ENCODE measurements around the gene TAS1R1. TPM values are rescaled to one million over a fixed set of nuclear protein-coding genes. Genes with fewer than 3 reads are reported as not detected.

The TAS1R1 gene
- total and polyA plus RNA-seq, 9 of the 15 experiments (the other 6 are each of a cell fraction or from before 2014, with no cell fraction given): 0.06 TPM; not detected in 8

DNA sequence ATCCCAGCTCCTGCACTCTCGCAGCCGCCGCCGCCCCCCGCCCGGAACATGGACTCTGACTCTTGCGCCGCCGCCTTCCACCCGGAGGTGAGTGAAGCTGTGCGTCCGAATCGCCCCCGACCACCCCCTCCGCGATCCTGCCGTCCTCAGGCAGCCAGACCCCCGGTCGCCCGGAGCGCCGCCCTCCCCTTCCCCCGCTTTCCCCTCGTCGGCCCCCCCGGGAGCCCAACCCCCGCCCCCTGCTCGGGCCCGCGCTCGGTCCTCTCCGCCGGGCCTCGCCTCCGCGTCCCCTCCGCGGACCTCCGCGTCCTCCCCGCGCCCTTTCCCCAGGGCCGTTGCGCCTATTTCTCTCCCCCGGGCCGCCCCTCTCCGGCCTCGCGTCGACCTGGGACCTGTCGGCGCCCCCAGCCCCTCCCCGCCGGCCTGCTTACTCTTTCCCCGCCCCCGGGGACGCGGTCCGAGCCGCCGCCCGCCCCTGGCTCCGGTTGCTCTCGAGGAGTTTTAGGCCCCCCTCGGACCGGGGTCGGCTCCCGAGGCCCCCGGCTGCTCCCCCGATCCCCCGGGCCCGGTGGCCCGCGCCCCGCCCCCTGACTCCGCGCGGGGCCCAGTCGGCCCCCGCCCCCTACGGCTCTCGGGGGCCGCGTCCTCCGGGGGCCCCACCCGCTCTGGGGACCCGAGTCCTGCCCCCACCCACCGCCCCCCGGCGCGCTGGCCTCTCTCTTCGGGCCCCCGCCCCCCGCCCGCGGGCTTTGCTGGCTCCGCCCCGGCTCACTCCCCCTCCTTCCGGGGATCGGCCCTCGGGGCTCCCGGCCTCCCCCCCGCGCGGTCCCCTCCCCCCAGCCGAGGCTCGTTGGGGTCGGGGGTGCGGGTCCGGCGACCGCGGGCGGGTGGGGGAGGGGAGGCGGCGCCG is 59.2 kb downstream of the TAS1R1 start (continued):
- TF ChIP-seq, protein P1, sequence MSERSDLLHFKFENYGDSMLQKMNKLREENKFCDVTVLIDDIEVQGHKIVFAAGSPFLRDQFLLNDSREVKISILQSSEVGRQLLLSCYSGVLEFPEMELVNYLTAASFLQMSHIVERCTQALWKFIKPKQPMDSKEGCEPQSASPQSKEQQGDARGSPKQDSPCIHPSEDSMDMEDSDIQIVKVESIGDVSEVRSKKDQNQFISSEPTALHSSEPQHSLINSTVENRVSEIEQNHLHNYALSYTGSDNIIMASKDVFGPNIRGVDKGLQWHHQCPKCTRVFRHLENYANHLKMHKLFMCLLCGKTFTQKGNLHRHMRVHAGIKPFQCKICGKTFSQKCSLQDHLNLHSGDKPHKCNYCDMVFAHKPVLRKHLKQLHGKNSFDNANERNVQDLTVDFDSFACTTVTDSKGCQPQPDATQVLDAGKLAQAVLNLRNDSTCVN (CRISPR knock-in tag; IDR thresholded peaks at IDR 0.05): no peak
- peak; percentile 69 for TF ChIP-seq CHD1 (IDR thresholded peaks at IDR 0.05; ENCODE audit: low read length)
- TF ChIP-seq, protein P2, sequence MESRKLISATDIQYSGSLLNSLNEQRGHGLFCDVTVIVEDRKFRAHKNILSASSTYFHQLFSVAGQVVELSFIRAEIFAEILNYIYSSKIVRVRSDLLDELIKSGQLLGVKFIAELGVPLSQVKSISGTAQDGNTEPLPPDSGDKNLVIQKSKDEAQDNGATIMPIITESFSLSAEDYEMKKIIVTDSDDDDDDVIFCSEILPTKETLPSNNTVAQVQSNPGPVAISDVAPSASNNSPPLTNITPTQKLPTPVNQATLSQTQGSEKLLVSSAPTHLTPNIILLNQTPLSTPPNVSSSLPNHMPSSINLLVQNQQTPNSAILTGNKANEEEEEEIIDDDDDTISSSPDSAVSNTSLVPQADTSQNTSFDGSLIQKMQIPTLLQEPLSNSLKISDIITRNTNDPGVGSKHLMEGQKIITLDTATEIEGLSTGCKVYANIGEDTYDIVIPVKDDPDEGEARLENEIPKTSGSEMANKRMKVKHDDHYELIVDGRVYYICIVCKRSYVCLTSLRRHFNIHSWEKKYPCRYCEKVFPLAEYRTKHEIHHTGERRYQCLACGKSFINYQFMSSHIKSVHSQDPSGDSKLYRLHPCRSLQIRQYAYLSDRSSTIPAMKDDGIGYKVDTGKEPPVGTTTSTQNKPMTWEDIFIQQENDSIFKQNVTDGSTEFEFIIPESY (CRISPR knock-in tag; IDR thresholded peaks at IDR 0.05): no peak
- no peak for TF ChIP-seq DDX20 (tag; IDR thresholded peaks at IDR 0.05; ENCODE audit: low read depth)
- TF ChIP-seq ZNF146 (CRISPR knock-in tag; IDR thresholded peaks at IDR 0.05; ENCODE audit: unreplicated experiment): no peak
- no peak for TF ChIP-seq KLF16 (IDR thresholded peaks at IDR 0.05)
- TF ChIP-seq ZC3H8 (IDR thresholded peaks at IDR 0.05): no peak
- TF ChIP-seq ERF (CRISPR knock-in tag; IDR thresholded peaks at IDR 0.05): no peak
- TF ChIP-seq POLR2G (IDR thresholded peaks at IDR 0.05; ENCODE audit: low read depth, low read length): peak; percentile 2
- no peak for TF ChIP-seq ZNF165 (CRISPR knock-in tag; IDR thresholded peaks at IDR 0.05; ENCODE audit: borderline replicate concordance)
- peak; percentile 66 for TF ChIP-seq RBFOX2 (IDR thresholded peaks at IDR 0.05; ENCODE audit: low read depth, low read length)
- TF ChIP-seq, protein P3, sequence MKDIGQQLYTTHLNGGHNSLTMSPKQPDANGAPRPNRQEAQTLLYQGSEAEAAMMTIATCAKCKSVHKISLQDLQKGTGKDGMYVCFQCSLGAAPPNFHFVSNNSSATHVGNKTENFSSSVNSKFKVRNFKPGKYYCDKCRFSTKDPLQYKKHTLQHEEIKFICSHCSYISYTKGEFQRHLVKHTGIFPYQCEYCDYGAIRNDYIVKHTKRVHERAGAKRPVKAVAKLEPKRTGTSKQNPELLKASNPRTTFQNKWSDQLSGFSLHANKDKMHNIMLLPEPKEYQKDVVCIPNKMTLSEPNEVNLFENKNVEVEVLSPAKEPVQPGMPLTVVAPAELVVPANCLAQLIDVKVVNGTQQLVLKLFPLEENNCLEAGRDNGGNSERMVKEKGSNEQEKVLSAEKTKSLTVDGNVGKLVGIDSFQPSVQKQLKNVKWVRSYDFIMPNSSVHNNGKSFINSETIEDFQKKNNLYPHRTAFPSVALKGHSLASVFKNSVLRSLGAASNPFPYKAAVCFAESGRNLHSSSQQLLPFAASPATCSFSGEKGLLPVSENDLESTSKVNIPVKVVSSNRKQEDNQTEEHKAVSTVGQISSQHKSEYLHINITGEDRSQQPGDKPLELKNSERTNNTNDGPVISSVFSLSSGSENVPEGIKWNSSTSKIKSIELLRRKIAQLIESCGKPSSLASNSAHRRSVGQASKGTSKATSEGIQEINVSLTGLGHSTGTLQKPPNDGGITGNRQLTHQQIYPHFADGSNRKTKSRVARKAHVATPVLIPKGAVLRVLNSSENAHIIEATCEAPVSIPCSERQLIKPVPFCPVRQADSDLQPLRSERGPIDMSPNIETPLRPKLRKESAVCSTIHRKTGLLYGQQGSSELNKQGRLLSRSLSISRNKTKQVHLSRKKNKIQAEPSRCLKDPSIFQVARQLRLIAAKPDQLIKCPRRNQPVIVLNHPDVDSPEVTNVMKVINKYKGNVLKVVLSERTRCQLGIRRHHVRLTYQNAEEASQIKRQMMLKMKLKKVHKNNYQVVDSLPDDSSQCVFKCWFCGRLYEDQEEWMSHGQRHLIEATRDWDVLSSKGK (CRISPR knock-in tag; IDR thresholded peaks at IDR 0.05): no peak
- no peak for TF ChIP-seq ZNF668 (CRISPR knock-in tag; IDR thresholded peaks at IDR 0.05)
- TF ChIP-seq POLR3A (IDR thresholded peaks at IDR 0.05; ENCODE audit: borderline replicate concordance, extremely low read depth, insufficient read depth, insufficient read length): no peak
- TF ChIP-seq YY1 (IDR thresholded peaks at IDR 0.05; ENCODE audit: borderline replicate concordance in 1 of 3, control insufficient read depth in 1 of 3, extremely low read depth in 1 of 3, insufficient read depth in 3 of 3, insufficient read length in 1 of 3, insufficient replicate concordance in 2 of 3, low read depth in 1 of 3, low read length in 2 of 3): no peak
- no peak for TF ChIP-seq NFIC (IDR thresholded peaks at IDR 0.05)
- TF ChIP-seq GABPA (tag; conservative IDR thresholded peaks at IDR 0.05; ENCODE audit: low read depth): 0 out of 2 replicates have a peak, but pooled peaks have one; percentile 30
- no peak for TF ChIP-seq HMG20B (CRISPR knock-in tag; IDR thresholded peaks at IDR 0.05)
- no peak for TF ChIP-seq FOXJ2 (tag; IDR thresholded peaks at IDR 0.05)
- no peak for TF ChIP-seq MYC (IDR thresholded peaks at IDR 0.05; ENCODE audit: low read depth, low read length)
- no peak for TF ChIP-seq MYC (CRISPR knock-in tag; IDR thresholded peaks at IDR 0.05; ENCODE audit: borderline replicate concordance, low read depth)
